WTC11 (cell line): ENCODE results near the gene PC. TPM values are rescaled to one million over a fixed set of nuclear protein-coding genes. Genes with fewer than 3 reads are reported as not detected.

Experiments
- ATAC-seq: fragments of 200-7000 bp; cut with Tn5 transposase; 2 replicates; pipeline ENCODE4 v1.10.0; 2021; ENCODE audit warnings: mild to moderate bottlenecking, moderate library complexity
- CTCF ChIA-PET: fragments of 300-600 bp; sonication (Branson Sonifier 250); formaldehyde crosslinking; loops from one replicate; lab custom pipeline; 2021; ENCODE audit warnings: antibody characterized with exemption; lab: Charles Lee
- POLR2A ChIA-PET: fragments of 350-600 bp; sonication (Branson Sonifier 250); formaldehyde crosslinking; loops from one replicate; lab custom pipeline; 2021; ENCODE audit warnings: antibody characterized with exemption; lab: Charles Lee
- DNase-seq: peaks from one replicate; pipeline ENCODE4 v3.0.0; 2021; ENCODE audit warnings: low spot score
- H3K27ac Mint-ChIP-seq: 2 replicates; pipeline ENCODE4 v1.8.0; 2021; ENCODE audit warnings: mixed read lengths
- H3K27me3 Mint-ChIP-seq: 2 replicates; pipeline ENCODE4 v1.8.0; 2021; ENCODE audit warnings: low read depth, mild to moderate bottlenecking, moderate library complexity, mixed read lengths
- H3K36me3 Mint-ChIP-seq: 2 replicates; pipeline ENCODE4 v1.8.0; 2021; ENCODE audit warnings: mixed read lengths
- H3K4me1 Mint-ChIP-seq: 2 replicates; pipeline ENCODE4 v1.8.0; 2022; ENCODE audit warnings: mixed read lengths
- H3K4me3 Mint-ChIP-seq: 2 replicates; pipeline ENCODE4 v1.8.0; 2021; ENCODE audit warnings: mild to moderate bottlenecking, moderate library complexity, mixed read lengths
- H3K9me3 Mint-ChIP-seq: 2 replicates; pipeline ENCODE4 v1.8.0; 2021; ENCODE audit warnings: mixed read lengths
- AR ChIP-seq: fragments of 250-450 bp; sonication (Bioruptor Pico); IDR thresholded peaks from 2 replicates; pipeline ENCODE4 v1.9.0; 2021; ENCODE audit warnings: mild to moderate bottlenecking
- ATF1 ChIP-seq: sonication (generic); formaldehyde crosslinking; IDR thresholded peaks from 2 replicates; pipeline ENCODE4 v1.8.1; 2023; ENCODE audit warnings: mild to moderate bottlenecking, moderate library complexity, missing genetic modification reagents
- E2F1 ChIP-seq: sonication (generic); formaldehyde crosslinking; IDR thresholded peaks from 2 replicates; pipeline ENCODE4 v1.8.0; 2022; ENCODE audit warnings: mild to moderate bottlenecking, missing genetic modification reagents
- ELF4 ChIP-seq: sonication (generic); formaldehyde crosslinking; IDR thresholded peaks from 2 replicates; pipeline ENCODE4 v1.8.1; 2022; ENCODE audit warnings: low read depth, mild to moderate bottlenecking, moderate library complexity, missing genetic modification reagents
- ERG ChIP-seq: fragments of 250-450 bp; sonication (Bioruptor Pico); IDR thresholded peaks from 2 replicates; pipeline ENCODE4 v1.8.0; 2021; ENCODE audit warnings: mild to moderate bottlenecking
- HMGXB4 ChIP-seq: sonication (generic); formaldehyde crosslinking; IDR thresholded peaks from 2 replicates; pipeline ENCODE4 v1.8.1; 2023; ENCODE audit warnings: mild to moderate bottlenecking, moderate library complexity, missing genetic modification reagents
- IRF1 ChIP-seq: sonication (generic); formaldehyde crosslinking; IDR thresholded peaks from 2 replicates; pipeline ENCODE4 v1.8.0; 2023; ENCODE audit warnings: missing genetic modification reagents
- JUN ChIP-seq: sonication (generic); formaldehyde crosslinking; IDR thresholded peaks from 2 replicates; pipeline ENCODE4 v1.8.0; 2023; ENCODE audit warnings: mild to moderate bottlenecking, missing genetic modification reagents
- KAT7 ChIP-seq: sonication (generic); formaldehyde crosslinking; IDR thresholded peaks from 2 replicates; pipeline ENCODE4 v1.8.1; 2023; ENCODE audit warnings: missing genetic modification reagents, mild to moderate bottlenecking, borderline replicate concordance
- NR1H2 ChIP-seq: sonication (generic); formaldehyde crosslinking; IDR thresholded peaks from 2 replicates; pipeline ENCODE4 v1.9.0; 2021; ENCODE audit warnings: mild to moderate bottlenecking, moderate library complexity, missing genetic modification reagents
- TCF7 ChIP-seq: sonication (generic); formaldehyde crosslinking; IDR thresholded peaks from 2 replicates; pipeline ENCODE4 v1.8.0; 2022; ENCODE audit warnings: mild to moderate bottlenecking, low read depth, missing genetic modification reagents, moderate library complexity
- ZBTB43 ChIP-seq: sonication (generic); formaldehyde crosslinking; IDR thresholded peaks from 2 replicates; pipeline ENCODE4 v1.8.1; 2023; ENCODE audit warnings: mild to moderate bottlenecking, missing genetic modification reagents
- ZNF121 ChIP-seq: sonication (generic); formaldehyde crosslinking; IDR thresholded peaks from 2 replicates; pipeline ENCODE4 v1.8.0; 2023; ENCODE audit warnings: missing genetic modification reagents
- ZNF138 ChIP-seq: sonication (generic); formaldehyde crosslinking; conservative IDR thresholded peaks from 2 replicates; pipeline ENCODE4 v1.8.1; 2022; ENCODE audit warnings: mild to moderate bottlenecking, moderate library complexity, missing genetic modification reagents
- ZNF219 ChIP-seq: sonication (generic); formaldehyde crosslinking; IDR thresholded peaks from 2 replicates; pipeline ENCODE4 v1.8.0; 2023; ENCODE audit warnings: missing genetic modification reagents, mild to moderate bottlenecking, borderline replicate concordance
- ZNF512 ChIP-seq: sonication (generic); formaldehyde crosslinking; IDR thresholded peaks from 2 replicates; pipeline ENCODE4 v1.8.1; 2022; ENCODE audit warnings: missing genetic modification reagents, borderline replicate concordance
- total RNA-seq: library from RNA; stranded (reverse); gene quantifications from 3 replicates; pipeline ENCODE4 v1.2.3, GENCODE V29; 2021

Gene PC
- total RNA-seq, 1 experiment from 2014 or later, result 27.2 TPM

- DNase-seq (no peak), ATAC-seq (no peak)
- Mint-ChIP-seq H3K9me3 (no peaks in the 10 kb centered on the region), H3K4me3 (no peak overlapping the region), H3K27me3 (no peaks in the 10 kb centered on the region), H3K4me1 (peaks cover 17% of the 10 kb centered on the region), H3K36me3 (no peaks in the 10 kb centered on the region), H3K27ac (peak overlapping the region; percentile 65; the same call in 1 of the 2 replicates)
- POLR2A ChIA-PET, result no interaction called here
- CTCF ChIA-PET, result interaction anchor here (1.1 to 3.1 kb wide), 2 partner anchors 9 to 28 kb away, joined by 3 to 25 read pairs; no protein-coding TSS in a partner anchor
- TF ChIP-seq TCF7 (CRISPR knock-in tag) (no peak), ZNF121 (CRISPR knock-in tag) (no peak), AR (CRISPR knock-in tag) (no peak), E2F1 (no peak), HMGXB4 (CRISPR knock-in tag) (no peak), KAT7 (CRISPR knock-in tag) (no peak), ZBTB43 (no peak), IRF1 (CRISPR knock-in tag) (no peak), ATF1 (CRISPR knock-in tag) (no peak), NR1H2 (CRISPR knock-in tag) (no peak), ZNF219 (CRISPR knock-in tag) (no peak), ZNF512 (CRISPR knock-in tag) (no peak)
- TF ChIP-seq, all 79 proteins: peak for 0
Observed at GRCh38 chr11:66854231-66854661, 103.9 kb downstream of the PC start.

- no peaks in the 10 kb centered on the region for H3K36me3 Mint-ChIP-seq
- ChIA-PET CTCF (interaction anchor here (0.6 to 3.1 kb wide), 8 partner anchors 8 to 168 kb away, joined by 3 to 25 read pairs (median 6); partner anchors contain the start of genes C11orf86 and PC), POLR2A (interaction anchor here (0.6 to 2.6 kb wide), 2 partner anchors 10 to 157 kb away, joined by 3 to 14 read pairs; partner anchors contain the start of gene RCE1)
- H3K27ac Mint-ChIP-seq, result peak overlapping the region; percentile 65; the same call in 1 of the 2 replicates
- DNase-seq (no peak), ATAC-seq (no peak)
- H3K4me1 Mint-ChIP-seq, result peaks cover 17% of the 10 kb centered on the region
- no peaks in the 10 kb centered on the region for H3K27me3 Mint-ChIP-seq
- H3K4me3 Mint-ChIP-seq, result no peak overlapping the region
- no peaks in the 10 kb centered on the region for H3K9me3 Mint-ChIP-seq
- TF ChIP-seq AR (CRISPR knock-in tag) (no peak), ZNF138 (CRISPR knock-in tag) (no peak), JUN (CRISPR knock-in tag) (no peak), ELF4 (CRISPR knock-in tag) (no peak), ZBTB43 (no peak), ERG (CRISPR knock-in tag) (no peak)
Observed at GRCh38 chr11:66853242-66854229, 104.6 kb downstream of the PC start.
